Sigmoid colon (tissue), 7 donors: ENCODE data around the gene RACK1. TPM values are rescaled to one million over a fixed set of nuclear protein-coding genes. Genes with fewer than 3 reads are reported as not detected.
A peak's percentile ranks its signal among the peaks of the same experiment; 100 is the strongest.

Experiments used
- DNase-seq: peaks from one replicate; pipeline ENCODE4 v3.0.0-alpha.2; 2019
- H3K27ac ChIP-seq, 4 donors: fragments of 200-600 bp; sonication (generic); one replicate each; pipeline ENCODE4 v1.5.1; 2016 to 2019; ENCODE audit warnings: mild to moderate bottlenecking in 1 of 4
- H3K27me3 ChIP-seq, 3 donors: fragments of 200-600 bp; sonication (generic); one replicate each; pipeline ENCODE4 v1.5.1; 2019; ENCODE audit warnings: mild to moderate bottlenecking in 1 of 3
- H3K36me3 ChIP-seq, 4 donors: fragments of 200-600 bp; sonication (generic); one replicate each; pipeline ENCODE4 v1.5.1; 2016 to 2019
- H3K4me1 ChIP-seq, 4 donors: fragments of 200-600 bp; sonication (generic); one replicate each; pipeline ENCODE4 v1.5.1; 2017 to 2019
- H3K4me3 ChIP-seq, 4 donors: fragments of 200-600 bp; sonication (generic); one replicate each; pipeline ENCODE4 v1.5.1; 2017 to 2019; ENCODE audit warnings: mild to moderate bottlenecking in 2 of 4, moderate library complexity in 1 of 4
- H3K9me3 ChIP-seq, 4 donors: fragments of 200-600 bp in 3 of 4; sonication (generic) in 3 of 4; one replicate each; pipeline versions ENCODE4 v1.5.1 to v1.6.1; 2013 to 2019
- EP300 ChIP-seq, 4 donors: sonication (generic); formaldehyde crosslinking; IDR thresholded peaks; one replicate each; pipeline ENCODE4 v1.6.1; 2017; ENCODE audit warnings: antibody characterized with exemption in 4 of 4
- POLR2A ChIP-seq, 2 donors: fragments of 450-650 bp; IDR thresholded peaks; one replicate each; pipeline ENCODE4 v1.6.1; 2016; ENCODE audit warnings: antibody characterized with exemption in 2 of 2, mild to moderate bottlenecking in 2 of 2, moderate library complexity in 2 of 2
- POLR2AphosphoS5 ChIP-seq, 4 donors: sonication (generic); formaldehyde crosslinking; IDR thresholded peaks; one replicate each; pipeline ENCODE4 v1.6.1; 2017; ENCODE audit warnings: antibody characterized with exemption in 4 of 4
- WGBS, 2 donors: extraction: QIAGEN DNeasy Blood & Tissue Kit; methylation state at CpG; one replicate each; pipeline ENCODE4 v1.1.7; 2013; 5-methylcytosine and 5-hydroxymethylcytosine counted together
- intact Hi-C: fragments of 100-400 bp; cut with DNase I; formaldehyde crosslinking; loops from one replicate; pipeline ENCODE4 v1.15.1; 2023
- polyA plus RNA-seq, 3 donors: library from polyadenylated mRNA; stranded (reverse); fragments of 200-250 nt; gene quantifications; one replicate each; pipeline ENCODE4 v1.2.3, GENCODE V29; 2013
- total RNA-seq, 4 donors: library from RNA; depleted of rRNA; stranded (reverse); fragments of >200 nt; gene quantifications; one replicate each; pipeline ENCODE4 v1.1.0, GENCODE V29; 2016
- TF ChIP-seq, protein P1 (sequence below), 4 experiments: fragments of 450-650 bp in 3 of 4; fragments of 200-600 bp in 1 of 4; IDR thresholded peaks; one replicate each; pipeline ENCODE4 v1.5.1; 2016 to 2019; ENCODE audit warnings: antibody characterized with exemption in 4 of 4, mild to moderate bottlenecking in 3 of 4, moderate library complexity in 2 of 4
- donor health status: healthy with polysubstance abuse.
- donor health status: Bipolar disorder and iron deficiency.
- donor health status: healthy.

The RACK1 gene
- total and polyA plus RNA-seq, 7 donors = 1,821 to 2,943 (median 2,174) TPM

DNA sequence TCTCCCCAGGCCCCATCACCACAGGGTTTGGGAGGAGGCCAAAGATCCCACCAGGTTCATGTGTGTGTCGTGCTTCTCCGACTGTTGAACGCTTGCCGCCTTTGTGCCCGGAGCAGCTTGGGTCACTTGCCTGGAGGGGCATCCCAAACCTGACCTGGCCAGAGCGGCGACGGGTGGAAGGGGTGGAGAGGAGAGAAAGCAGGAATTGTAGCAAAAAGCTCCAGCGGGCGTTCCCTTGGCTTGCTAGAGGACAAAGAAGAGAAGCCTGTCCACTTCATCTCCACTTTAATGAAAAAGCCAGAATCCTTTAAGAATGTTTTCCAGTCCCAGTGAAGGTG is 23.6 kb downstream of the RACK1 start:
- H3K36me3 ChIP-seq = no peaks in the 10 kb centered on the region
- H3K27me3 ChIP-seq = no peaks in the 10 kb centered on the region
- intact Hi-C loops = no loop called here
- peaks cover 4 to 53% (median 40%) of the 10 kb centered on the region in 4 donors for H3K4me1 ChIP-seq
- 94 to 96% methylated on average over 10 of the region's 10 CpGs for WGBS, 2 donors
- H3K27ac ChIP-seq = no peak overlapping the region
- no peaks in the 10 kb centered on the region for H3K9me3 ChIP-seq
- TF ChIP-seq, protein P1, sequence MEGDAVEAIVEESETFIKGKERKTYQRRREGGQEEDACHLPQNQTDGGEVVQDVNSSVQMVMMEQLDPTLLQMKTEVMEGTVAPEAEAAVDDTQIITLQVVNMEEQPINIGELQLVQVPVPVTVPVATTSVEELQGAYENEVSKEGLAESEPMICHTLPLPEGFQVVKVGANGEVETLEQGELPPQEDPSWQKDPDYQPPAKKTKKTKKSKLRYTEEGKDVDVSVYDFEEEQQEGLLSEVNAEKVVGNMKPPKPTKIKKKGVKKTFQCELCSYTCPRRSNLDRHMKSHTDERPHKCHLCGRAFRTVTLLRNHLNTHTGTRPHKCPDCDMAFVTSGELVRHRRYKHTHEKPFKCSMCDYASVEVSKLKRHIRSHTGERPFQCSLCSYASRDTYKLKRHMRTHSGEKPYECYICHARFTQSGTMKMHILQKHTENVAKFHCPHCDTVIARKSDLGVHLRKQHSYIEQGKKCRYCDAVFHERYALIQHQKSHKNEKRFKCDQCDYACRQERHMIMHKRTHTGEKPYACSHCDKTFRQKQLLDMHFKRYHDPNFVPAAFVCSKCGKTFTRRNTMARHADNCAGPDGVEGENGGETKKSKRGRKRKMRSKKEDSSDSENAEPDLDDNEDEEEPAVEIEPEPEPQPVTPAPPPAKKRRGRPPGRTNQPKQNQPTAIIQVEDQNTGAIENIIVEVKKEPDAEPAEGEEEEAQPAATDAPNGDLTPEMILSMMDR (IDR thresholded peaks at IDR 0.05) = no peak
- TF ChIP-seq POLR2A (IDR thresholded peaks at IDR 0.05) = no peak
- no peak for TF ChIP-seq POLR2AphosphoS5 (IDR thresholded peaks at IDR 0.05)
- no peak for TF ChIP-seq EP300 (IDR thresholded peaks at IDR 0.05)
- no peak for DNase-seq
- no peak overlapping the region for H3K4me3 ChIP-seq

DNA sequence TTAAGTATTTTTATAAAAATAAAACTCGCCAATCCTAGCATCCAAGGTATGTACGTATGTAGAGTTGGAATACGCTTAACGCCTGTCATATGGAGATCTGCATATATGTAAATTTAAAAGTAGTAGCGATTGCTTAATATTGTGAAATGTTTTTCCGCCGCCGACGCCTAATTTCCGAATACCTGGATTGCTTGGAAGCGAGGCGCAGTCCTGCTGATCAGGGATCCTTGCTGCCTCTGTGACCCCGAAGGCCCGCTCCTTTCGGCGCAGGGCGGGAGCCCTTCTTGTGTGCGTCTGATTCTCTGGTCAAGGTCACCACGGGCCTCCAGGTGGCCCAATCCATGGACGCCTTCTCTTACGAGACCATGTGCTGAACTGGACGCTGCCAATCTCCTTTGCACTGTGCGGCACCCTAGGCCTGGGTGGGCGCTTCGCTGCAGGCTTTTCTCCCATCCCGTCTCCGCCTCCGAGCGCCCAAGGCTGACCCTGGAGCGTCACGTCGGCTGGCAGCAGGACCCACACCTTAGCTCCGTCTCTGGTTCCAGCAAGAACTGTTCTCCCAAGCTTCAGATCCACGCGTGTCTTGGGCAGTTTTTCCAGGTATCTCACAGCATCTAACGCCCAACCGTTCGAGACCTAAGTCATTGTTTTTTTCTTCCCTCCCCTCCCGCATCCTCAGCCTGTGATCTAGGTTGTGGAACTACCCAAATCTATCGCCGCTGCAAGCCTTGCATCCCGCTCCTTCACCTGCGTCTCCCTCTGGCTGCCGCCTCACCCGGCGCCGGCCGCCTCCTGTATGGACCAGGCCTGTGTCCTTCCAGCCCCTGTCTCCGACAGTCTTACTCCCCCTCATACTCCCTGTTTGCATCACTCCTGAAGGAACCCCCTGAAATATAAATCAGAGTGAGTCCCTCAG is 24.2 kb downstream of the RACK1 start:
- Histone ChIP-seq H3K4me1 (peaks cover 4 to 47% (median 35%) of the 10 kb centered on the region in 4 donors), H3K27ac (no peak overlapping the region), H3K4me3 (no peak overlapping the region), H3K9me3 (no peaks in the 10 kb centered on the region), H3K27me3 (no peaks in the 10 kb centered on the region), H3K36me3 (no peaks in the 10 kb centered on the region)
- no peak for DNase-seq
- TF ChIP-seq POLR2A (IDR thresholded peaks at IDR 0.05) = no peak
- no peak for TF ChIP-seq EP300 (IDR thresholded peaks at IDR 0.05)
- TF ChIP-seq, protein P1 (IDR thresholded peaks at IDR 0.05) = no peak
- no peak for TF ChIP-seq POLR2AphosphoS5 (IDR thresholded peaks at IDR 0.05)
- intact Hi-C loops = no loop called here
- WGBS, 2 donors = 75 to 85% methylated on average over 49 of the region's 49 CpGs

DNA sequence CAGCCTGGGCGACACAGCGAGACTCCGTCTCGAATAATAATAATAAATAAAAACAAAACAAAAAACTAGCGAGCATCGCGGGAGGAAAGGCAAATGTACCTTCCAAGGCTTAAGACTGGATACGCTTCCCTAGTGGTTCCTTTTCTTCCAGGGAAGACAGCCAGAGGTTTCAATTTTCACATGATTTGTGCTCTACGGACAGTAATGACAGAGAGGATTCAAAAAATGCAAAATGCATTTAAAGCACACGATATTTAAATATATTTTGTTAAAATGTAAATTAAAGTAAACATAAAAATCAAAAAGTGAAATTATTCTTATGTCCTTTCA is 24.9 kb downstream of the RACK1 start:
- DNase-seq = no peak
- H3K27me3 ChIP-seq = no peaks in the 10 kb centered on the region
- 21 to 31% methylated on average over 10 of the region's 10 CpGs for WGBS, 2 donors
- TF ChIP-seq POLR2A (IDR thresholded peaks at IDR 0.05) = no peak
- no peak for TF ChIP-seq POLR2AphosphoS5 (IDR thresholded peaks at IDR 0.05)
- TF ChIP-seq EP300 (IDR thresholded peaks at IDR 0.05) = no peak
- TF ChIP-seq, protein P1 (IDR thresholded peaks at IDR 0.05) = no peak
- peaks cover 4 to 39% (median 29%) of the 10 kb centered on the region in 4 donors for H3K4me1 ChIP-seq
- no peaks in the 10 kb centered on the region for H3K36me3 ChIP-seq
- intact Hi-C loops = loop anchor here (1.0 kb wide), 2 partner anchors 12 to 27 kb away; no protein-coding TSS in a partner anchor
- H3K4me3 ChIP-seq = peak overlapping the region; percentile 30 to 53 (median 43)
- H3K27ac ChIP-seq = peak overlapping the region in 3 of 4 donors; percentile 73 to 77 (median 75)
- no peaks in the 10 kb centered on the region for H3K9me3 ChIP-seq

DNA sequence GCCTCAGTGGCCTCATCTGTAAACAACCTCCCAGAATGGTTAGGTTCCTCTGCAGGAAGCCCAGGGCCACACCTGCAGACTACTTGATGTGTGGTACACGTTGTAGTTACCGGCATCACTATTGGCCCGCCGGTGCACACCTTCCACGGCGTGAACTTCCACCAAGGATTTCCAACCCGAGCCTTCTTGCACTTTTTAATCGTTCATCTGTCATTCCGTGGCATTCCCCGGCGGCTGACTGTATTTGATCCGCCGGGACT is 26.0 kb downstream of the RACK1 start:
- no peak for TF ChIP-seq POLR2AphosphoS5 (IDR thresholded peaks at IDR 0.05)
- no peak for TF ChIP-seq POLR2A (IDR thresholded peaks at IDR 0.05)
- no peak for TF ChIP-seq EP300 (IDR thresholded peaks at IDR 0.05)
- TF ChIP-seq, protein P1 (IDR thresholded peaks at IDR 0.05) = no peak
- intact Hi-C loops = loop anchor here (1.0 kb wide), 2 partner anchors 11 to 26 kb away; no protein-coding TSS in a partner anchor

More for the DNA sequence above, 26.0 kb downstream of the RACK1 start:
- Histone ChIP-seq H3K36me3 (no peaks in the 10 kb centered on the region), H3K4me1 (peaks cover 0 to 37% (median 29%) of the 10 kb centered on the region in 4 donors), H3K27me3 (no peaks in the 10 kb centered on the region), H3K4me3 (peak overlapping the region; percentile 30 to 53 (median 43)), H3K9me3 (no peaks in the 10 kb centered on the region), H3K27ac (peak overlapping the region; percentile 67 to 77 (median 74))
- DNase-seq = no peak
- WGBS, 2 donors = 2 to 3% methylated on average over 13 of the region's 13 CpGs
